T-helper 1 cell treated with Interleukin-12 subunit alpha and Interleukin-12 subunit beta and Interleukin-4 antibody, amounts not matched to agents 30 ng/mL and 1 ng/mL, for 36 hours (primary cell): ENCODE measurements around the gene S100A2. TPM values are rescaled to one million over a fixed set of nuclear protein-coding genes. Genes with fewer than 3 reads are reported as not detected.
"Not testable (repeated sequence)": the region's sequence is repeated elsewhere in the genome, so short reads cannot be mapped to it uniquely, and the experiment has no call there.

Experiments
- intact Hi-C: fragments of 100-400 bp; cut with micrococcal nuclease; formaldehyde crosslinking; loops from one replicate; pipeline ENCODE4 v1.15.1; 2024
- total RNA-seq: library from RNA; stranded (reverse); gene quantifications from 2 replicates; pipeline ENCODE4 v1.2.3, GENCODE V29; 2022

S100A2 gene
- total RNA-seq, 1 donor from 2014 or later: 0.78 TPM

DNA sequence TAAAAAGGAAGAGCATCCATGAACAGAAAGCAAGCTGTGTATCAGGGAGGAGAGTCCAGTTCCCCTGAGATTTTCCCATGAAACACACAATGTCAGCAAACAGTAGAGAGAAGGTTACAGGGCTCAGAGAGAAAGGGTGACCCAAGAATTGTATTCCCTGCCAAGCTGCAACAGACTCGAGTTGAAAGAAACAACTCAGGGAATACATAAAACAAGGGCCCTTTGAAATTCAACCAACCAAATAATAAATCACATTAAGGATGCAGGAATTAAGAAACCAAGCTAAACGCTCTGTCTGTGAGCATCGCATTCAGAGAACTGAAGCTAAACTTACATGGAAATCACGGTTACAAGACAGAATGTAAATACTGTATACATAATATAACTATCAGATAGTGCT lies 27.1 kb upstream of the S100A2 start:
- intact Hi-C loops: no loop called here

DNA sequence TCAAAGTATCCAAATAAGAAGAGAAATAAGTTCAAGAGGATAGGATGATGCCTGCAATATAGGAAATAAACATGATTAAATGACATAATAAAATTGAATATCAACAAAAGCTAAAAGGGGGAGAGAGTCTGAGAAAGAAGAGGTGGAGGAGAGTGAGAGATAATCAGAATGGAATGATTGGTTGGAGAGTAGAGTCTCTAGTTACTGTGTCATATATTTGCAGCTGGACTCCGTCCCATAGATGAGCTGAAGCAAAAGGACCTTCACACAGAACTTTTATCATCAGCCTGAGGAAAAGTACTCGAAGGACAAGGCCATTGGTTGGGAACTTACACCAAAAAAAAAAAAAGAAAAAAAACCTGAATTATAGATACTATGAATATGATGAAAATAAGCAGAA lies 22.8 kb upstream of the S100A2 start:
- intact Hi-C loops: no loop called here

DNA sequence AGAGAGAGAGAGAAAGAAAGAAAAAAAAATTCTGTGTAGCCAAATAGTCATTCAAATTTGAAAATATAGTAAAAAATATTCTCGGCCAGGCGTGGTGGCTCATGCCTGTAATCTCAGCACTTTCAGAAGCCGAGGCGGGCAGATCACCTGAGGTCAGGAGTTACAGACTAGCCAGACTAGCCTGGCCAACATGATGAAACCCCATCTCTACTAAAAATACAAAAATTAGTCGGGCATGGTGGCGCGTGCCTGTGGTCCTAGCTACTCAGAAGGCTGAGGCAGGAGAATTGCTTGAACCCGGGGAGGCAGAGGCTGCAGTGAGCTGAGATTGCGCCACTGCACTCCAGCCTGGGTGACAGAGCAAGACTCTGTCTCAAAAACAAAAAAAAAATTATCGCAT lies 22.4 kb upstream of the S100A2 start:
- intact Hi-C loops: not testable (repeated sequence)

DNA sequence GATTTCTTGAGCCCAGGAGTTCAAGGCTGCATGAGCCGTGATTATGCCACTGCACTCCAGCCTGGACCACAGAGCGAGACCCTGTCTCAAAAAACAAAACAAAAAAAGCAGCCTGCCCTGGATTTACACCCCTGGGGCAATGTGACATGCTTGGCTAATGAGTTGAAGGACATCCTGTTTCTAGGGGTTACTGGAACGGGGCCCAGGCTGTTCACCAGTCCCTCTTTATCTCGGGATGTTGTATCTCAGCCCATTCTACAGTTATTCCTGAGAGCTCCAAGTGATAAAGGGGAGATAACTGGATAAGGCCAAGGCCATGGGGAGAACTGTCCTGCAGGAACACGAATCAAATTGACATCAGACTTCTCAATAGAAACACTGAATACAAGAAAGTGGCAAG lies 21.7 kb upstream of the S100A2 start:
- intact Hi-C loops: no loop called here

DNA sequence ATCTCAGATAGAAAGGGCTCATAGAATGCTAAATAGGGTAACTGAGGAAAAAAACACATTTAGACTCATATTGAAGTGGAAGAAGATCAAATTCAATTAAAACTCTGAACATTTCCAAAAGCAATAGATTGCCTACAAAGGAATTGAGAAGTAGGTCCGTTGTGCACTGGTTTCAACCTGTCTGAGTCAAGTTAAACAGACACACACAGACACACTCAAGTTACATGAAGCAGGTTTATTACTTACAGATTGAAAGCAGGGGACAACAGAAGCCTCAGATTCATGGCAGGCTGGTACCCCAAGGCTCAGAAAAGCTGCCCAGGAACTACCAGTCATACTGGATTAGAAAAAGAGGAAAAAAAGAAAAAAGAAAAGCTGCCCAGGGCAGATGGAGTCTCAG lies 20.7 kb upstream of the S100A2 start:
- intact Hi-C loops: no loop called here

DNA sequence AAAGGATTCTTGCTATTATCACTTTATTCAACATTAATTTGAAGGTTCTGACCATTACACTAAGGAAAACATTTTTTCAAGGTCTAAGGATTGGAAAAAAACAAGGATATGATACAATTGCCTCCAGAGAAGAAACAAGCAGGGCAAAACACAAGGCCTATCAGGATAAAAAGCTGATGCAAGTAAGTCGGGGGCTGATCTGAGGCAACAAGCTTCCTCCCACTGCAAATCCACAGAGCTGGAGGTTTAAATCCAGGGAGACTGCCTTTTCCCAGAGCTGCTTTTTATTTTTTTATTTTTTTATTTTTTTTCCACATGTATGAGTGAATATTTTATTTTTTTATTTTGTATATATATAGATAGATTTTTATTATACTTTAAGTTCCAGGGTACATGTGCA lies 19.4 kb upstream of the S100A2 start:
- intact Hi-C loops: no loop called here

DNA sequence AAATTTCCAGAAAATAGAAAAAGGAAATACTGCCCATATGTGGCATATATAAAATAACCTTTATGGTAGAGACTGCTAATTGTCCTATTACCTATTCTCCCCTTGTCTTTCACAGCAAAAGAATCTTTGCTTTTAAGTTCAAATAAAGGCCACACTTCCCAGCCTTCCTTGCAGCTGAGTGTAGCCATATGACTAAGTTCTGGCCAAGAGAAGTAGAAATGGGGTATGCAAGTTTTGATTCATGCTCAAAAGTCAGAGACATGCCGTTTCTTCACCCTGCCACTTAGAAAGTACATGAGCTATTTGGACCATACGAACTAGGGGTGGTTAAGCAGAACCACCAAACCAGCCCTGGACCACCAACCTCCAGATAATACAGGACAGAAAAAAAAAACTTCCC lies 18.3 kb upstream of the S100A2 start:
- intact Hi-C loops: no loop called here

DNA sequence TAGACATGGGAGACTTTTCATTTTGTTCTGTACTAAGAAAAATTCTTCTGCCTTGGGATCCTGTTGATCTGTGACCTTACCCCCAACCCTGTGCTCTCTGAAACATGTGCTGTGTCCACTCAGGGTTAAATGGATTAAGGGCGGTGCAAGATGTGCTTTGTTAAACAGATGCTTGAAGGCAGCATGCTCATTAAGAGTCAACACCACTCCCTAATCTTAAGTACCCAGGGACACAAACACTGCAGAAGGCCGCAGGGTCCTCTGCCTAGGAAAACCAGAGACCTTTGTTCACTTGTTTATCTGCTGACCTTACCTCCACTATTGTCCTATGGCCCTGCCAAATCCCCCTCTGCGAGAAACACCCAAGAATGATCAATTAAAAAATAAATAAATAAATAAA lies 17.9 kb upstream of the S100A2 start:
- intact Hi-C loops: not testable (repeated sequence)

DNA sequence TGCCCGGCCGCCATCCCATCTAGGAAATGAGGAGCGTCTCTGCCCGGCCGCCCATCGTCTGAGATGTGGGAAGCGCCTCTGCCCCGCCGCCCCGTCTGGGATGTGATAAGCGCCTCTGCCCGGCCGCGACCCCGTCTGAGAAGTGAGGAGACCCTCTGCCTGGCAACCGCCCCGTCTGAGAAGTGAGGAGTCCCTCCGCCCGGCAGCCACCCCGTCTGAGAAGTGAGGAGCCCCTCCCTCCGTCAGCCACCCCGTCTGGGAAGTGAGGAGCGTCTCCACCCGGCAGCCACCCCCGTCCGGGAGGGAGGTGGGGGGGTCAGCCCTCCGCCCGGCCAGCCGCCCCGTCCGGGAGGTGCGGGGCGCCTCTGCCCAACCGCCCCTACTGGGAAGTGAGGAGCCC lies 17.2 kb upstream of the S100A2 start:
- intact Hi-C loops: not testable (repeated sequence)

DNA sequence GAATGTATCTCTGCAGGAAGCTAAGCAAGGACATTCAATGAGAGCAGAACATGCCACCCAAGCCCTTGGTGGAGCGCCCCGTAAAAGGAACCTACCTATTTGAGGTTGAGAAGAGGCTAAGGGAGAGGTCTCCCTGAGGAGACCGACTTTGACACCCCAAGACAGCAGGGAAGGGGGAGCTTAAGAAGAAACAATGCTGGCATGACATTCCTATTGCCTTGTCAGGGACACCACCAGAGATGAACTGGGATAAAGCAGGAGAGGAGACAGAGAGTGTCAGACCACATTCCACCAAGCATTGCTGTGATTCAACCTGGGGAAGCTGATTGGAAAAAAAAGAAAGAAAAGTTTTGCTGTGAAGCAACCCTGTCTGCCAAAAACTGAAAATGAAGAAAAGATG lies 13.3 kb upstream of the S100A2 start:
- intact Hi-C loops: no loop called here

DNA sequence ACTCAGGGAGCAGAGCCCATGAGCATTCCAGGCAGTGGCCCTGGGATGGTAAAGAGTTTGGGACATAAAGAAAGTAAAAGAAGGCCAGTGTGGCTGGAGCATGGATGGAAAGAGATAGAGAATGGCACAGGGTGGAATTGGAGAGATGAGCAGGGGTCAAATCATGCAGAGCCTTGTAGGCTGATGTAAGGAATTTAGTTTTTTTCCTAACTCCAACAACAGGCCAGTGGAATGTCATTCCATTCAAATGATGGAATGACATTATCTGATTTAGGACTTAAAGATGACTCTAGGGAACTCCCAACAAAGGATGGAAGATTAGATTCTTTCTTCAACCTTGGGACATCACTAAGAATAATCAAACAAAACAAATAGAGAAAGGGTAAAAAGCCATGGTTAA lies 12.8 kb upstream of the S100A2 start:
- intact Hi-C loops: no loop called here

DNA sequence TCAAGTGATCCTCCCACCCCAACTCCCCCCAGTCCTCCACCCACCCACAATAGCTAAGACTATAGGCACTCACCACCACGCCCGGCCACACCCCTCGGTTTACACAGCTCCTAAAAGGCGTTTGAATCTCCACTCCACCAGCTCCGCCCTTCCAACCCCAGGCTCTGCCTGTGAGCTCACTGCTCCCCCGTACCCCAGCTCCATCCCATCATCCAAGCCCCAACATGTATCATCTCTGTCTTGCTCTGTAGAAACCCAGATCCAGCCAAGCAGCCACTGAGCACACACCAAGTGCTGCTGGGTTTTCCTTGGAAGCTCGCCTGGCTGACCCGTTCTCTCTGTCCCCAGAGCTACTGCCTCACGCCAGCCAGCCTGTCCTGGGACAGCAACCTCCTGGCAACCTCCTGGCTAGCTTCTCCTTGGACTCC lies 12.0 kb upstream of the S100A2 start:
- intact Hi-C loops: no loop called here

DNA sequence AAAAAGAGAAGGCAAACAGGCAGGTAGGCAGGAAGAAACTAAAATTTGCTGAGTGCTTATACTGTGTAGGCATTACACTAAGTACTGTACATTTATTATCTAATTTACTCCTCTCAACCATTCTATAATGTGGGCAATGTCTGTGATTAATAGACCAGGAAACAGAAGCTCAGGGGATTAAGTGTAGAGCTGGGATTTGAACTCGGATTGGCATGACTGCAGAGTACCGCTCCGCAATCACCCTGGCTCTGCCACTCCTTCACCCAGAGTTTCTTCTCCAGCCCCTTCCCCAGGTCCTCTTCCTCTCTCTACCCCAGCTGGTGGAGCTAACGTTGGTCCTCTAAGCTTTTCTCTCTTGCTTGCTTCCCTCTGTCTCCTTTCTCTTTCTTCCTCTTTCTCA lies 11.5 kb upstream of the S100A2 start:
- intact Hi-C loops: no loop called here

DNA sequence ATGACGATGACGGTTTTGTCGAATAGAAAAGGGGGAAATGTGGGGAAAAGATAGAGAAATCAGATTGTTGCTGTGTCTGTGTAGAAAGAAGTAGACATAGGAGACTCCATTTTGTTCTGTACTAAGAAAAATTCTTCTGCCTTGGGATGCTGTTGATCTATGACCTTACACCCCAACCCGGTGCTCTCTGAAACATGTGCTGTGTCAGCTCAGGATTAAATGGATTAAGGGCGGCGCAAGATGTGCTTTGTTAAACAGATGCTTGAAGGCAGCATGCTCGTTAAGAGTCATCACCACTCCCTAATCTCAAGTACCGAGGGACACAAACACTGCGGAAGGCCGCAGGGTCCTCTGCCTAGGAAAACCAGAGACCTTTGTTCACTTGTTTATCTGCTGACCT lies 9.9 kb upstream of the S100A2 start:
- intact Hi-C loops: not testable (repeated sequence)

DNA sequence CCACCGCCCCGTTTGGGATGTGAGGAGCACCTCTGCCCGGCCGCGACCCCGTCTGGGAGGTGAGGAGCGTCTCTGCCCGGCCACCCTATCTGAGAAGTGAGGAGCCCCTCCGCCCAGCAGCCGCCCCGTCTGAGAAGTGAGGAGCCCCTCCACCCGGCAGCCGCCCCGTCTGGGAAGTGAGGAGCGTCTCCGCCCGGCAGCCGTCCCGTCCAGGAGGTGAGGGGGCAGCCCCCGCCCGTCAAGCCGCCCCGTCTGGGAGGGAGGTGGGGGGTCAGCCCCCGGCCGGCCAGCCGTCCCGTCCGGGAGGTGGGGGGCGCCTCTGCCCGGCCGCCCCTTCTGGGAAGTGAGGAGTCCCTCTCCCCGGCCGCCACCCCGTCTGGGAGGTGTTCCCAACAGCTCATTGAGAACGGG lies 9.4 kb upstream of the S100A2 start:
- intact Hi-C loops: not testable (repeated sequence)

DNA sequence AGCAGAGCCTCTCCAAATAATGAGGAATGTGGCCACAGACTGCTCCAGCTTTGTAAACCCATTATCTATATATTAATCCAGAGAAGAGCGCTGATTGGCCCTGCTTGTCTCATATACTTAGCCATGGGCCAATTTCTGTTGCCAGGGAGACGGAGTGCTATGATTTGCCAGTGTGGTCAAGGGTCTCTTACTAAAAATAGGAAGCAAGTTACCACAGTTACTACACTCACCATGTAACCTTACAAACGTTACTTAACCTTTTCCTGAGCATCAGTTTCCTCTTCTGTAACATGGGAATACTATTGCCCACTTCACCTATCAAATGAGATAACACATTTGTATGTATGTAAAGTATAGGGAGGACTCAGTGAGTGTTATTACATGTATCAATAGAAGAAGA lies 7.7 kb upstream of the S100A2 start:
- intact Hi-C loops: loop anchor here (2.0 kb wide), 1 partner anchor 413 kb away; the partner anchor contains the start of gene RAB13

DNA sequence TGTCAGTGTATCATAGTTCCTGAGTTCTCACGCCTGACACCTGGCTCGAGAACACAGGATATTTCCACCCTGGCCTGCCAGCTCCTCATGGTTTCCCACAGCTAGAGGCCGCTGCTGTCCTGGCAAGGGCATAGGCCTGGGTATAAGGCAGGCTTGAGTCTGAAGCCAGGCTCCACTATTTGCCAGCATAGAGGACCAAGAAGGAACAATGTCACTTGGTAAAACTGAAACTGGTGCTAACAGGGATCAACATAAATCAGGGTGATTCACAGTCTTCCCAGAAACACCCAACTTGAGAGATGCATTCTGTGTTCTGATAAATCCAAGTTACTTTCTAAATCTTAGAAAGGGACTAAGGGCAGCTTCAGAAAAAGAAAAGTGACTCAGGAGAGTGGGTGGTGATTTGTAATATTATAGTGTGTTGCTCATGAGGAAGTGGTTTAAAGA lies 6.9 kb upstream of the S100A2 start:
- intact Hi-C loops: loop anchor here (1.0 to 2.0 kb wide), 3 partner anchors 45 to 414 kb away; partner anchors contain the start of gene RAB13

DNA sequence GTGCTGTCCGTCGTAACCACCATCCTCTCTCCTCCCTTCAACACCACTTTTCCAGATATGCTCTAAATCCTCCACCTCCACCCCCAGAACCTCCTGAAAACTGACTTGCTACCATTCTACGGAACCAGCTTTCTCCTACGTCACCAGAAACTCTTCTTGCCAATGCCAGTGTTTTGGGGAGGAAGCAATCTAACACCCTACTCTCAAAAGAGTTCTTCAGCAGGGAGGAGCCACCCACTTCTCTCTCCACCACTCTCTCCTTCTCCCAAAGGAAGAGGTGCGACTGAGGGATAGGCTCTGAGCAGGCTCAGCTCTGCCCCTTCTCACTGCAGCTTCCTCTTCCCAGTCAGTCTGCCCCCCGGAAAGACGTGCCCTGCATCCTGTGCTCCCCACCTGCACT lies 6.1 kb upstream of the S100A2 start:
- intact Hi-C loops: loop anchor here (1.0 to 2.0 kb wide), 3 partner anchors 46 to 415 kb away; partner anchors contain the start of gene RAB13

DNA sequence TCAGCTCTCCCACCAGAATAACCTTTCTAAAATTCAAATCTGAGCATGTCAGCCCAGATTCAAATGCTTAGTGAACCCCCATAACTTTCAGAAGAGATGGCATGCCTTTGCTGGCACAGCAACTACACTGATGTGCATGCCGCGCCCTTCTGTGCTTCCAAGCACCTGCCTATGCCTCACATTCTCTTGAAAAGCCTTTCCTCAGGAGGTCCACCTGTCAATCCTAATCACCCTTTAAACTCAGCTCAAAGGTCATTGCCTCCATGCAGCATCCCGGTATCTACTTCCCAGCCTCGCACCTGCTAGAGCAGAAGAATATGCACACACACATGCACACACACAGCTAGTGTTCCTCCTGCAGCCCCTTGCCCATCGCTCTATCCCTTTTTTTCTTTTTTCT lies 5.2 kb upstream of the S100A2 start:
- intact Hi-C loops: no loop called here

DNA sequence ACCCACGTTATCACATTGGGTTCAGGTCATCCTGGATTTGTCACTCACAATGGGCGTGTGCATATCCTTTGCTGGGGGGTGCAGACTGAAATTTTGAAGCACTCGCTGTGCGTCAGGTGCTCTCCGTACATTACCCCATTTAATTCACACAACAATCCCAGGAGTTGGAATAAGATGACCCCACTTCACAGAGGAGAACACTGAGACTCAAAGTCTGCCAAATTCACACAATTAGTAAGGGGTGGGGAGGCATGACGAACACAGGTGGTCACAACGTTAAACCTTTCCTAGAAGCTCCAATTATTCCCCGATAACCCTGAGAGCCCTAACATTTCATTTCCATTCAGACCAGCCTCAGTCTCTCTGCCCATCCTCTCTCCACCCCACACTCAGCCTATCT lies 3.8 kb upstream of the S100A2 start:
- intact Hi-C loops: no loop called here

DNA sequence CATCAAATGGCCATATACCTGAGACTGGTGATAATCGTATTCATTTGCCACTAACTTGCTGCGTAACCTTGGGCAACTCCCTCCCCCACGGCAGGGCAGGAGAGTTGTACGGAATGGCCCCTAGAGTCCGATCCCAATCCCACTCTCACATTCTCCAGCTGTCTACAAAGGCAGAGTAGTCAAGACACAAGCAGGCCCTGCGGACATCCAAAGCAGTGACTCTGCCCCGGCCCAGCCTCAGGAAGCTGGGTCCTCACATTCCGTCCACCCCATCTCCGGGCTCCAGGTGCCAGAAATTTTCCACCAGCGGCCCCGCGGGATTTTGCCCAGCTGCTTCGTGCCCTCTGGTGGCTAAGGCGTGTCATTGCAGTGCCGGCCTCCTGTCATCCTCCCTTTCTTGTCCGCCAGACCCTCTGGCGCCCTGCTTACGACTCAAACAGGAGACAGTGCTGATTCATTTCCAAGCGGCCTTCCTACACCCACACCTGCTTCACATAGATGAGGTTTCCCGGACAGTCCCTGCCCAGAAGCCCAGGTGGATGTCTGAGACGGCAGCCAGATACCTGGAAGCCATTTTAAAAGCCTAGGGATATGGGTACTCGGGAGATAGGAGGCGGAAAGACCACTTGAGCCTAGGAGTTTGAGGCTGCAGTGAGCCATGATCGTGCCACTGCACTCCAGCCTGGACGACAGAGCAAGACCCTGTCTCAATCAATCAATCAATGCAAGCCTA lies 2.9 kb upstream of the S100A2 start:
- intact Hi-C loops: loop anchor here (1.0 kb wide), 6 partner anchors 23 to 216 kb away; partner anchors contain the start of gene S100A4

DNA sequence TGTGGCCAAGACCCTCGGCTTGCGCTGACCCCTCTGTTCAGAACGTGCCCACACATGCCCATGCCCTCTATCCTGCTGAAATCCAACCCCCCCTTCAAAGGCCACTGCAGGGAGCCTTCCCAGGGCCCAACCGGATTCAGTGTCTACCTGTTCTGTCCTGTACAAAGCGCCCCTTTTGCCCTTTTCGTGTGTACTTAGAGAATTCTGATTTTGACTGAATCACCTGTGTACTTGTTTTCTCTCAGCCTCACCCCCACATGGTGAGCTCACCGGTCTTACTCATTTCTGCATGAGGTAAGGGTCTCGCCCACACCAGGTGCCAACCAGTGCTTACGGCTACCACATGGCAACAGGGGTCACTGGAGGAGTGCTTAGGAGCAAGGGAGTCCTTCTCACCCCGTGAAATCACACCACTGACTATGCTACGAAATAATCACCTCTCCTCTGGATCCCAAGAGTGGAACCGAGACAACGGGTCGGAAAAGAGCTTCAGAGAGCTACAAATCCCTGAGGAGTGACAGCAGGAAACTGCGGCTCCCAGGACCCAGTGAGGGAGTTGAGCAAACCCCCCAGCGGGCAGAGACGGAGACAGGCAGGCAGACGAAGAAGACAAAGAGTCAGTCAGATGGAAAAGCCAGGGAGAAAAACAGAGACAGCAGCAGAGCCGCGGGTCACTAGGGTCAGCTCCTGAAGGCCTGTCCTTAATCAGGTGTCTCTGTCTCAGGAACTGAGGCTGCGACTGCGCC lies 2.1 kb upstream of the S100A2 start:
- intact Hi-C loops: loop anchor here (1.0 kb wide), 6 partner anchors 22 to 215 kb away; partner anchors contain the start of gene S100A4
